Activated T-helper 17 cell treated with anti-CD3 and anti-CD28 coated beads, Interleukin-2, amount 50 U/mL, for 72 hours (primary cell): ENCODE results near the gene CAMK1D. TPM values are rescaled to one million over a fixed set of nuclear protein-coding genes. Genes with fewer than 3 reads are reported as not detected.

Source experiments
- ATAC-seq: fragments of 150-1000 bp; cut with Tn5 transposase; replicated peaks from 2 replicates; pipeline ENCODE4 v1.10.0; 2021; ENCODE audit warnings: mild to moderate bottlenecking, moderate library complexity
- H3K27ac Mint-ChIP-seq: one replicate; pipeline ENCODE4 v1.8.0; 2022; ENCODE audit warnings: mixed read lengths
- H3K27me3 Mint-ChIP-seq: one replicate; pipeline ENCODE4 v1.8.0; 2022; ENCODE audit warnings: mixed read lengths
- H3K36me3 Mint-ChIP-seq: one replicate; pipeline ENCODE4 v1.8.0; 2022; ENCODE audit warnings: low read depth, mild to moderate bottlenecking, mixed read lengths
- H3K4me1 Mint-ChIP-seq: one replicate; pipeline ENCODE4 v1.8.0; 2022; ENCODE audit warnings: mixed read lengths
- H3K4me3 Mint-ChIP-seq: one replicate; pipeline ENCODE4 v1.8.0; 2022; ENCODE audit warnings: mild to moderate bottlenecking, mixed read lengths
- H3K9me3 Mint-ChIP-seq: one replicate; pipeline ENCODE4 v1.8.0; 2022; ENCODE audit warnings: mixed read lengths
- total RNA-seq, 2 donors: library from RNA; stranded (reverse); gene quantifications; one replicate each; pipeline ENCODE4 v1.2.3, GENCODE V29; 2022

The CAMK1D gene
- total RNA-seq, 2 donors from 2014 or later = 10.9 to 20.7 TPM

DNA sequence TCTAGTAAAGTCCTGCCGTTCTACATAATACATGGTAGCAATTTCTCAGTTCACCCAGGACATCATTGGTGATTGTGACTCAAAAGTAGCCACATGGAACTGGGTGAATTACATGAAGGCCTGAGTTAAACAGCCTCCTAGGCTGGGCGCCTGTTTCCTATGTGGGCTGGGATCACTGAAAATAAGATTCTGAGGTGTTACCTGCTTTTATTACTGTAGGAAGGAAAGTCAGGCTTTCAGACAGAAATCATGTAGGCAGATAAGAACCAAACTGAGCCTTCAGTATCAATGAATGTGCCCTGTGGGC, 160.4 kb downstream of the CAMK1D start:
- no peak overlapping the region for H3K27ac Mint-ChIP-seq
- H3K27me3 Mint-ChIP-seq = no peaks in the 10 kb centered on the region

DNA sequence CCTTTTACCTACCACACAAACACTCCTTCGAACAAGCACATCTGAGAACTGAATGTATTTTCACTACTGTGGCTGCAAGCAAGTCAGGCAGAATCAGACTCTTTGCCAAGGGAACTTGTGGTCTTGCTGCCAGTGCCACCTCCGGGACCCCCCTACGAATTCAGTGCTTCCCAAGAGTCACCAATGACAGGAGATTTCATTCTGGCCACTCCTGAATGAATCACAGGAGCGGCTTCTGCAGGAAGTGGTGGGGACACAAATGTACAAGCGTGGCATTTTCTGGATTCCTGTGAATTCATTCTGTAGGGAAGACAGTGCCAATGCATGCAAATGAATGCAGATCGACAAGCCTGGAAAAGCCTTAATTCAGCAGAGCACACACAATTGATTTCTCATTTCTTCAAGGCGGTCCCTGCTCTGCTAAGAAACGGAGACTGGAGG, 161.2 kb downstream of the CAMK1D start:
- peaks cover 8% of the 10 kb centered on the region for H3K4me1 Mint-ChIP-seq
- H3K27ac Mint-ChIP-seq = peak overlapping the region; percentile 56
- H3K36me3 Mint-ChIP-seq = no peaks in the 10 kb centered on the region
- peak overlapping the region; percentile 18 for H3K4me3 Mint-ChIP-seq
- no peaks in the 10 kb centered on the region for H3K9me3 Mint-ChIP-seq
- no peaks in the 10 kb centered on the region for H3K27me3 Mint-ChIP-seq
- no peak for ATAC-seq

More for the DNA sequence above, 160.4 kb downstream of the CAMK1D start:
- Mint-ChIP-seq H3K9me3 (no peaks in the 10 kb centered on the region), H3K4me3 (no peak overlapping the region), H3K4me1 (peaks cover 11% of the 10 kb centered on the region), H3K36me3 (no peaks in the 10 kb centered on the region)
- peak; percentile 70 for ATAC-seq

DNA sequence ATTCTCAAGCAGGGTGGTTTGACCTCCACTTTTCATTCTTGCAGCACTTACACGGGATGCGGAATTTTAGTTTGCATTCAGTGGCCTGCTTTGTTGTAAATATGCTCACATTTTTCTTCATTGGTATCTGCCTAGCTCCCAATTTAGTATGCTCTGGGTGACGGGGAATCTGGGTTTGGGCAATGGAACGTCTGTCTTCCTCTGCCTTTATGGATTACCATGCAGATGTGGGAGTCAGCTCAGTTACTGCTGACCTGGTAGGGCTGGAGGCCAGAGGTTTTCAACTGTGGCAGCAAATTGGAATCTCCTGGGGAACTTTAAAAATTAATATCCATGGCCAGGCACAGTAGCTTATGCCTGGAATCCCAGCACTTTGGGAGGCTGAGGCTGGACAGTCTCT, 161.6 kb downstream of the CAMK1D start:
- Mint-ChIP-seq H3K4me1 (peaks cover 8% of the 10 kb centered on the region), H3K36me3 (no peaks in the 10 kb centered on the region), H3K27ac (no peak overlapping the region), H3K4me3 (no peak overlapping the region), H3K27me3 (no peaks in the 10 kb centered on the region), H3K9me3 (no peaks in the 10 kb centered on the region)
- ATAC-seq = no peak

DNA sequence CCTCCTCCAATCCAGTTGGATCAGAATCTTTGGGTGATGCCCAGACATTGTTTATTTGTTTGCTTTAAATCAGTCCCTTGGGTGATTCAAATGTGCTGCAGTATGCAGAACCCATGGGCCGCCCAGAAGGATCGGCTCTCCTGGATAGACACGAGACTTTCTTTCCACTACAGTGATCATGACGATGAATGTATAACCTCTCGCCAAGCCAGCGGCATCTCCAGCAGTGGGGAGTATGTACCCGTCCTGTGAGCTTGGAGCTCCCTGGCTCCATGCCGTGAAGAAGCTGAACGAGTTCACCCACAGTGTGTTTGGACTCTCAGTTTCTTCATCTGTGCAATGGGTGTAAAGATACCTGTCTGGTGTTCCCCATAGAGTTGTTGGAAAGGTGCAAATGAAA, 162.3 kb downstream of the CAMK1D start:
- Mint-ChIP-seq H3K36me3 (no peaks in the 10 kb centered on the region), H3K27me3 (no peaks in the 10 kb centered on the region), H3K4me1 (peaks cover 8% of the 10 kb centered on the region), H3K9me3 (no peaks in the 10 kb centered on the region), H3K27ac (no peak overlapping the region), H3K4me3 (no peak overlapping the region)
- no peak for ATAC-seq

DNA sequence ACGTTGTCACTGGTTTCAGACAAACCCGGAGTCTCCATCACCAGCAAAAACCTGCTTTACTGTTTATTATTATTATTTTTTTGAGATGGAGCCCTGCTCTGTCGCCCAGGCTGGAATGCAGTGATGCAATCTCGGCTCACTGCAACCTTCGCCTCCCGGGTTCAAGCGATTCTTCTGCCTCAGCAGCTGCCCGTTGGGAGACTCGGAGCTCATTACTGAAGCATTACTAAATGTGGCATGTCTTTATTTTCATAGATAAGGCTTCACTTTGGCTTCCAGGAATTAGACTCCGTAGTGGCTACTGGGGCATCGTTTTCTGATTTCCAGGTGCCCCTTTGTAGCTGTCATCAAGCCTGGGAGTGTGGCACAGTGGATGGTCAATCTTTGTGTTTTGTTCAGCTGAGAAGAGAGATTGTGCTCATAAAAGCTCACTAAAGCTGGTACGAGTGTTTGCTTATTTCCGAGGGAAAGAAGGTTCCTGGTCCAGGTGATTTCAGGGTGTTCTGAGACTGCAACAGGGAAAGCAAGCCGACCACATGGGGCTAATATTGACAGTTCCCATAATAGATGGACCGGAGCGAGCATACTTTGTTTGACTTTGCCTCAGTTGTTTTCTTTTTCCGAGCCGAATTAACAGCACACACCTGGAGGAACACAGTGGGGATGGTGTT, 163.1 kb downstream of the CAMK1D start:
- no peaks in the 10 kb centered on the region for H3K27me3 Mint-ChIP-seq
- no peak overlapping the region for H3K4me3 Mint-ChIP-seq
- peaks cover 8% of the 10 kb centered on the region for H3K4me1 Mint-ChIP-seq
- no peaks in the 10 kb centered on the region for H3K9me3 Mint-ChIP-seq
- no peak for ATAC-seq
- no peaks in the 10 kb centered on the region for H3K36me3 Mint-ChIP-seq
- no peak overlapping the region for H3K27ac Mint-ChIP-seq

DNA sequence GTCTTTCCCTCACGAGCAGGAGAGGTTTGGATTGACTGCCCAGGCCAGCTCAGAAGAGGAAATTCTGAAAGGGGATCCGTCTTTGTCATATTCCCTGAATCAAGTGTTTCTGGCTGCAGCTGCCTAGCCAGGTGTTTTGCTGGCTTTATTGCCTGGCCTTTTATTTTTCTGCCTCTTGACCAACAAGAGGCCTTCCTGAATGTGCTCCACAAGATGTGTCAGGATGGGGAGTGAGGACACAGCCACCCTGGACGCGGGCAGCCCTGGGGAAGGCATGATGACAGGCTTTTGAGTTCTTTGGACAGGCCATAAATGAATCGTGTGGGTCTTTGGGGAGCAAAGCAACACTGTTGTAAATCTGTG, 163.6 kb downstream of the CAMK1D start:
- Mint-ChIP-seq H3K36me3 (no peaks in the 10 kb centered on the region), H3K4me1 (peaks cover 5% of the 10 kb centered on the region), H3K4me3 (no peak overlapping the region), H3K27ac (no peak overlapping the region), H3K9me3 (no peaks in the 10 kb centered on the region), H3K27me3 (no peaks in the 10 kb centered on the region)
- no peak for ATAC-seq

DNA sequence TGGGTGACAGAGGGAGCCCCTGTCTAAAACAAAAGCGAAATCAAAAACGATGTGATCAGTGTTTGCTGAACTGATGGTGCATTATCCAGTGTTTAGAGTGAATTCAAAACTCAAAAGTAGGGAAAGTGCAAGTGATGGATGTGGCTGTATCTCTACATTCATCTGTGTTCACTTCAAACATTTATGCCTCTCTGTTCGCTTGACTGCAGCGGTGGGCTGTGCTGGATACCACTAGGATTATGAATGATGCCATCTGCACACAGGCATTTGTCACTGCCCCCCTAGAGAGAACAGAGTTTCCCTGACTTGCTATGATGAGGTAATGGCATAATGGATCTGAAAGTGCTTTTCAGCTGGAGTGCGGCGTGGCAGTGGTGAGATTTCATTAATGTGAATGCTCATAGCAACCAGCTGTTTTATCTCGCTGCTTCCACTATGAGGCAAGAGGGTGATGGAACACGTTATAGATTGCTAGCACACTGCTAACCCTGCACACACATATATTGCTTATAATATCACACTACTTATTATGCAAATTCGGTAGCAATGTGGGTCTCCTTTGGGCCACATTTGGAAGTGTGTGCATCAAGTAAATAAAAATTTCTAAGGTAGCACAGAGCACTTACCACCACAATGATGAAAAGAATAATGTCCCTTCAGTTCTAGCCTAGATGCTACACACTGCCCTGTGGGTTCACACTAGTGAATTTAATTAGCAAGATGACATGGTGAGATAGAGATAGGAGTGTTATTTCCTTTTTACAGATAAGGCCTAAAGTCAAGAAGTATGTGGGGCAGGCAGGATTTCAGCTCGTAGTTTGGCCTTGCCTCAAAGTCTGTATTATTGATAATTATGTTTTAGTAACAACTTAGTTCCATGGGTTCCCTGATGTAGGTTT, 164.7 kb downstream of the CAMK1D start:
- H3K9me3 Mint-ChIP-seq = no peaks in the 10 kb centered on the region
- ATAC-seq = no peak
- H3K4me1 Mint-ChIP-seq = peaks cover 5% of the 10 kb centered on the region
- no peaks in the 10 kb centered on the region for H3K36me3 Mint-ChIP-seq
- H3K27ac Mint-ChIP-seq = no peak overlapping the region
- H3K27me3 Mint-ChIP-seq = no peaks in the 10 kb centered on the region
- H3K4me3 Mint-ChIP-seq = no peak overlapping the region

DNA sequence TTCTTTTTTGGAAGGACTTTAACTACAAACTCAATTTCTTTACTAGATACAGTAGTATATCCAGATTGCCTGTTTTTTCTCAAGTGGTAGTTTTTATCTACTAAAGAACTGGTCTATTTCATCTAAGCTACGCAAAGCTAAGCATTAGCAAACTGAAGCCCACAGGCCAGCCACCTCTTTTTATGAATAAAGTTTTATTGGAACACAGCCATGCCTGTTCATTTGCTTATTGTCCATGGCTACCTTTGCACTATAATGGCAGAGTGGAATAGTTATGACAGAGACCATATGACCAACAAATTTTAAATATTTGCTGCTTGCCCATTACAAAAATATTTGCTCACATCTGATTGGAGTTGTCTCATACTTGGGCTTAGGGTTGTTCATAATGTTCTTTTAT, 168.7 kb downstream of the CAMK1D start:
- H3K27me3 Mint-ChIP-seq = no peaks in the 10 kb centered on the region
- no peaks in the 10 kb centered on the region for H3K4me1 Mint-ChIP-seq
- no peak overlapping the region for H3K4me3 Mint-ChIP-seq
- no peaks in the 10 kb centered on the region for H3K36me3 Mint-ChIP-seq
- peaks cover 4% of the 10 kb centered on the region for H3K9me3 Mint-ChIP-seq
- no peak for ATAC-seq
- H3K27ac Mint-ChIP-seq = no peak overlapping the region

DNA sequence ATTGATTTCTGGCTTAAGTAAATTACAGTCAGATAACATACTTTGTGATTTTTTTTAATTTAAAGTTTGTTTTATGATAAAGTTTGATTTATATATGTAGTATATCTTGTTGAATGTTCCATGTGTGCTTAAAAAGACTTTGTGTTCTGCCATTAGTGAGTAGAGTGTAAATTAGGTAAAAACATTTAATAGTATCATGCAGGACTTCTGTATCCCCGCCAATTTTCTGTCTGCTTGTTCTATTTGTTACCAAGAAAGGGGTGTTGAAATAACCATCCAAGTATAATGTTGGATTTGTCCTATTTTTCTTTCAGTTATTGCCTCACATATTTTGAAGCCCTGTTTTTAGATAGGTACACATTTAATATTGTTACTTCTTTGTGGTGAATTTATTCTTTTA, 172.1 kb downstream of the CAMK1D start:
- Mint-ChIP-seq H3K4me1 (no peaks in the 10 kb centered on the region), H3K4me3 (no peak overlapping the region), H3K27me3 (no peaks in the 10 kb centered on the region), H3K9me3 (peaks cover 7% of the 10 kb centered on the region), H3K36me3 (no peaks in the 10 kb centered on the region), H3K27ac (no peak overlapping the region)
- ATAC-seq = no peak

DNA sequence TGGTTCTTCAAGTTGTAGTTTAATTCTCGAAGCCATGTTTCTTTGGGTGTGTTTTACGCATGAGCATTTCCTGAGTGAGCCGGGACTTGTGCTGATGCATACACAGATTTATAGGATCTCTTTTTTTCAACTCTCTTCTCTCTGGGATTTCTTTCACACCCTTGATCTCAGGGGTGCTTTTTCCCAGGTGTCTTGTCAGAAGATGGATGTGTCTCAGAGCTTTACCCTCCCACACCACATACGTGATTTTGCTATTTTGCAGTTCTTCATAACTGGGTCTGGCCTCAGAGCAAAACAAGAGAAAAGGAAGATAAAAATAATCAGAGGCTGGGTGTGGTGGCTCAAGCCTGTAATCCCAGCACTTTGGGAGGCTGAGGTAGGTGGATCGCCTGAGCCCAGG, 177.0 kb downstream of the CAMK1D start:
- Mint-ChIP-seq H3K36me3 (no peaks in the 10 kb centered on the region), H3K4me1 (no peaks in the 10 kb centered on the region), H3K9me3 (peaks cover 3% of the 10 kb centered on the region), H3K27me3 (no peaks in the 10 kb centered on the region), H3K27ac (no peak overlapping the region), H3K4me3 (no peak overlapping the region)
- no peak for ATAC-seq

DNA sequence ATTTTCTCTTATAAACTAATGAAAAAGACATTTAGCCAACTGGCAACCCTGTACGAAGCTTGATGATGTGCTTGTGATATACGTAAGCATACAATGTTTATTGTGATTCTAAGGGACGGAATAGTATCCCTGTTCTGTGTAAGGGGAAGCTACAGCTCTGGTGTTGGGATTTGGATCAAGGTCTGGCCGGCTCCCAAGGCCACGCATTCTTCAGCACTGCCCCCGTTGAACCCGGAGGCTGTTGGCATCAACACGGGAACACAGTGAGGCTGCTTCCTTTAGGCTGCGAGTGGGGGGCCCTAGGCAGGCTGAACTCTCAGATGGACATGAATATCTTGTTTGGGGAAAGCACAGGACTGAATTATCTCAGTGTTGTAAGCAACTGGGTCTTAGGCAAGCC, 180.6 kb downstream of the CAMK1D start:
- Mint-ChIP-seq H3K36me3 (no peaks in the 10 kb centered on the region), H3K4me3 (no peak overlapping the region), H3K27ac (no peak overlapping the region), H3K27me3 (no peaks in the 10 kb centered on the region), H3K9me3 (no peaks in the 10 kb centered on the region), H3K4me1 (peaks cover 5% of the 10 kb centered on the region)
- ATAC-seq = no peak

DNA sequence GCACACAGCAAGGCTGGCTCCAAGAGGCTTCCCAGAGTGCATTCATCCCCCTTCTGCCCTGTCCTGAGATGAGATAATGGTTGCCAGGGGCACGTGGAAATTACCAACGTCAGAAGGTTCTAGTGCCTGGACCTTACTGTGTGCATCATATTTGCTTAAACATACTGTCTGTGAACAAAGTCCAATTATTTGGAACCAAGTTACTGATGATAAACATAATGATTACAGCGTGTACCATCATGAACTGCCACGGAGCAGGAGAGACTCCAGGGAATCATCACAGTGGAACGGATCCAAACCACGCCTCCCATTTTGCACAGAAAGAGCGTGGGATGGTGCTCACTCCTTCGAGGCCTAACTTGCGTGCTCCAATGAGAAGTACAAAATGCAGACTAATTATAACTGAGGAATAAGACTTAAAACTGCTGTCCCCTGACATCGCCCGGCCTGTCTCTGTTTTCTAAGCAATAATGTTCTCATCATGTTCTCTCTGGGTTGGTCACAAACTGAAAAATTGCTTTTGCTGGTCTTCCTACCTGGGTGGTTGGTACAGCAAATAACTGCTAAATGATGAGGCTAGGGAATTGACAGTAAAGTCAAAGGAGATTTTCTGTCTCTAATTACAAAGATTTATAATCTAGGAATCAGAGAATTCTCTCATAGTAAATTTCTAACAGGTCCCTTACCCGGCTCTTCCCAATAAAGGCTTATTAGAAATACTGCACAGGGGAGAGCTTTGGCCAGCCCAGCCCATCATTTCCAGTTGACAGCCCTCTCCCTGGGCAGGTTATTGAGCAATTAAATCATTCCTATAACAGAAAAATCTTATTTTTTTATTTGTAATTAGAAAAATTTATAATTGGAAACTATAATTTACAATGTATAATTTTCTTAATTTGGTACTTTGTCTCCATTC, 182.2 kb downstream of the CAMK1D start:
- no peak overlapping the region for H3K4me3 Mint-ChIP-seq
- H3K9me3 Mint-ChIP-seq = no peaks in the 10 kb centered on the region
- H3K36me3 Mint-ChIP-seq = no peaks in the 10 kb centered on the region
- H3K27ac Mint-ChIP-seq = no peak overlapping the region
- no peaks in the 10 kb centered on the region for H3K27me3 Mint-ChIP-seq
- no peak for ATAC-seq
- H3K4me1 Mint-ChIP-seq = peaks cover 10% of the 10 kb centered on the region

DNA sequence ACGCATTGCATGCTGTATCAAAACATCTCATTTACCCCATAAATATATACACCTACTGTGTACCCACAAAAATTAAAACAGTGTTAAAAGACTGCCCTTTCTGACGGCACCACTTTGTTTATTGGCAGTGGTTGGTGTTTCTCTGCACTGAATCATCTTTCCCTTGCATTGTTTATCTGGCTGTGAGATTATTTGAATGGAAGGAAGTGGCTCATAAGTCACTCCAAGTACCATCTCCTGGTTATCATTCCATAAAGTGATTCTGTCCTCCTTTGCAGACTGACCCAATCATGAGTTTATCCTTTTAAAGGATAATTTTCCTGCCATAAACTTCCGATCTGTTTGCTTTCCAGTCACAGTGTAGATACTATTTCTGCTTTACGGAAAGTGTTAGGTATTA, 183.8 kb downstream of the CAMK1D start:
- Mint-ChIP-seq H3K27ac (no peak overlapping the region), H3K4me1 (peaks cover 10% of the 10 kb centered on the region), H3K36me3 (no peaks in the 10 kb centered on the region), H3K4me3 (no peak overlapping the region), H3K27me3 (no peaks in the 10 kb centered on the region), H3K9me3 (no peaks in the 10 kb centered on the region)
- no peak for ATAC-seq

DNA sequence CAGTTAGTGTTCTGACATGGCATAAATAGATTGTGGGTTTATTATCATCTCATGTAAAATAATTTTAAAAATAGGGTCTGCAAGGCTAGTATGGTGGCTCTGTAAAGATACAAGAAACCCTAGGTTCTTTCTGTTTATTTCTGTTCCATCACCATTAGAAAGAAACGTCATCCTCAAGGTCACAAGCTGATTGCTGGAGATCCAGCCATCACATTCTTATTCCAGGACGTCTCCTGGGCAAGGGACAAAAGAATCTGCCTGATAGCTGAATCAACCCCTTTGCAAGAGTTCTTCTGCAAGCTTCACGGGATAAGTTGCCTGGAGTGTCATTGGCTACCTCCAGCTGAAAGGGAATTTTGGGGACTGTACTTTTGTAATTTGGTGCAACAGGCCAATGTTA, 184.4 kb downstream of the CAMK1D start:
- ATAC-seq = no peak
- no peaks in the 10 kb centered on the region for H3K36me3 Mint-ChIP-seq
- no peaks in the 10 kb centered on the region for H3K9me3 Mint-ChIP-seq
- H3K4me3 Mint-ChIP-seq = no peak overlapping the region
- no peak overlapping the region for H3K27ac Mint-ChIP-seq
- H3K27me3 Mint-ChIP-seq = no peaks in the 10 kb centered on the region
- H3K4me1 Mint-ChIP-seq = peaks cover 10% of the 10 kb centered on the region
